Astrocyte of the spinal cord (primary cell): Measurements from ENCODE around the gene MARCHF9.

Experiments
- DNase-seq: peaks from one replicate; pipeline ENCODE4 v3.0.0; 2011; ENCODE audit warnings: low read depth, low spot score
- H3K4me3 ChIP-seq: 2 replicates; pipeline ENCODE4 v1.5.1; 2011; ENCODE audit warnings: low read depth, mild to moderate bottlenecking, low read length, moderate library complexity
- CTCF ChIP-seq: IDR thresholded peaks from 2 replicates; pipeline ENCODE4 v1.5.1; 2012; ENCODE audit warnings: low read depth, mild to moderate bottlenecking, low read length, inconsistent platforms
- in situ Hi-C: cut with HindIII; loops from 2 replicates; pipeline ENCODE4 v1.10.0; 2017; ENCODE audit warnings: low sequenced_read_pairs

MARCHF9 gene

DNA sequence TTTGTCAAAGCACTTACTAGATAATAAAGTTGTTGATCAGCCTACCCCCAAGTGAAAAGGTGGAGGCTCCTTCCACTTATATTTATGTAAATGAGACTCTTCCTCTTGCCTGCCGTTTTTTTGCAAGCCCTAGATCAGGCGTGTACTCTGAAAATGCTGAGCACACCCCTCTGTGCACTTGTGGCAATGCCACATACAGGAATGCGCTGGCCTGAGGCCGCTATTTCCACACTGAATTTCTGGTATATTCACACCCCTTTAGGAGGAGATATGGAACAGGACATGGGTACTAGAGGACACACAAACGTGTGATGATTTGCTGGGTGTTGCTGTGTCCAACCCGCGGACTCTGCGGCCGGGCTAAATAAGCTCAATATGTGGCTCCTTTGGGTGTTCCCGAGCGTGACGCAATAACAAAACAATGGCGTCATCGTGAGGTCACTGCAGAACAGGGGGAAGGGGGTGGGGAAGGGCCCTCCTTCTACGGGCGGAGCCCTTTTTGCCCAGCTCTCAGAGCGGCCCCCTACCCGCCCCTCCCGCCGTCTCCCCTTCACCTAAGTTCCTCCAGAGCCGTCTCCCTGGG, 10.6 kb upstream of the MARCHF9 start:
- in situ Hi-C loops, result no loop called here
- no peak for TF ChIP-seq CTCF
- H3K4me3 ChIP-seq, result peak overlapping the region; percentile 95
- no peak for DNase-seq

DNA sequence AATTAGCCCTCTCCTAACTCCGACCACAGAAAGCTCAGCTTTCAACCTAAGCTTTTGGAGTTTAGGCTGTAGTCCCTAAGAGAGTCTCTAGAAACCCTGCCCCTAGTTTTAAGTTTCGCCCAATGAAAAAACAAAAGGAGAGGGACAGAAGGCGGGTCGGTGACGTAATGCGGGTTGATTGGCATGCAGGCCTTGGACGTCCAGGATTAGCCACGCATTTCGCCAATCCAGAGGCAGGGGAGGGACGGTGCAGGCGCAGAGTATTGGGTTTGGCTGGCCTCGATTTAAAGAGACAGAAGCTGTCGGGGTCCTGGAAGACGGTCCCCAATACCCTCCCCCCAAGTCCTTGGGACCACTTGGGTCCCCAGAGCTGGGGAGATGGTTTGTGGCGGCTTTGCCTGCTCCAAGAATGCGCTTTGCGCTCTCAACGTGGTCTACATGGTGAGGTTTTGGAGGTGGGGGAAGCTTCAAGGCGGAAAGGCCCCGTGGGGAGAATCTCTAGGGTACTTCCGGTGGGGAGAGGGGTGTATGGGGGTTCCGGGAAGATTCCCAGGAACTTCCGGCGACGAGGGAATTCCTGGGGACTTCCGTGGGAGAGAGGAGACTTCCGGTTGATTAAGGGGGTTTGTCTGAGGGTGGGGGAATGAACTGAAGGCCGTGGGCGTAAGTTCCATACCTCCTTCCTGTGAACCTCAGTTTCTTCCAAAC, 10.0 kb upstream of the MARCHF9 start, which contains the start of gene TSPAN31:
TSPAN31 (plus strand) TSS at position 263 of the 708 bp plus-strand sequence; CDS start at position 379, 116 bp downstream.
- H3K4me3 ChIP-seq, result peak within 1 kb of the TSS; percentile 95
- peak; percentile 98 for DNase-seq
- no peak for TF ChIP-seq CTCF
- in situ Hi-C loops, result no loop called here

GRCh38 chr12:57745485-57745881, 9.4 kb upstream of the MARCHF9 start:
- no peak for DNase-seq
- H3K4me3 ChIP-seq, result peak overlapping the region; percentile 95
- TF ChIP-seq CTCF, result no peak
- in situ Hi-C loops, result no loop called here

- TF ChIP-seq CTCF, result no peak
- no peak for DNase-seq
- in situ Hi-C loops, result no loop called here
- peak overlapping the region; percentile 95 for H3K4me3 ChIP-seq
Observed at GRCh38 chr12:57746025-57746424, 8.9 kb upstream of the MARCHF9 start.

DNA sequence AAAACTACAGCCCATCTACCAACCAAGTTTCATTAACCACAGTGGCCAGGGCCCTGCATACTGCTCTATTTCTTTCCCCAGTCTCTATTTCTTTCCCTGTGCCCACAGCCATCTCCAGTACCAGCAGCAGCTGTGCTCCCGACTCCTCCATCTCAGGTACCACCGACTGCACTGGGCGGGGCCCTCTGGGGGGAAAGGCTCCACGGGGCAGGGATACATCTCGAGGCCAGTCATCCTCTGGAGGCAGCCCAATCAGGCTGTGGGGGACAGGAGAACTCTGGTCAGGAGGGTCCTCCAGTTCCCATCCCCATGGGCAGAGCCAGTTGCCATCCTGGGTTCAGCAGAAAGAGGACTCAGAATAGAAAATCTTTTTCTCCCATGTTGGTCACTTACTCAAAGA, 5.8 kb upstream of the MARCHF9 start:
- in situ Hi-C loops, result no loop called here
- no peak overlapping the region for H3K4me3 ChIP-seq
- TF ChIP-seq CTCF, result no peak
- DNase-seq, result no peak

DNA sequence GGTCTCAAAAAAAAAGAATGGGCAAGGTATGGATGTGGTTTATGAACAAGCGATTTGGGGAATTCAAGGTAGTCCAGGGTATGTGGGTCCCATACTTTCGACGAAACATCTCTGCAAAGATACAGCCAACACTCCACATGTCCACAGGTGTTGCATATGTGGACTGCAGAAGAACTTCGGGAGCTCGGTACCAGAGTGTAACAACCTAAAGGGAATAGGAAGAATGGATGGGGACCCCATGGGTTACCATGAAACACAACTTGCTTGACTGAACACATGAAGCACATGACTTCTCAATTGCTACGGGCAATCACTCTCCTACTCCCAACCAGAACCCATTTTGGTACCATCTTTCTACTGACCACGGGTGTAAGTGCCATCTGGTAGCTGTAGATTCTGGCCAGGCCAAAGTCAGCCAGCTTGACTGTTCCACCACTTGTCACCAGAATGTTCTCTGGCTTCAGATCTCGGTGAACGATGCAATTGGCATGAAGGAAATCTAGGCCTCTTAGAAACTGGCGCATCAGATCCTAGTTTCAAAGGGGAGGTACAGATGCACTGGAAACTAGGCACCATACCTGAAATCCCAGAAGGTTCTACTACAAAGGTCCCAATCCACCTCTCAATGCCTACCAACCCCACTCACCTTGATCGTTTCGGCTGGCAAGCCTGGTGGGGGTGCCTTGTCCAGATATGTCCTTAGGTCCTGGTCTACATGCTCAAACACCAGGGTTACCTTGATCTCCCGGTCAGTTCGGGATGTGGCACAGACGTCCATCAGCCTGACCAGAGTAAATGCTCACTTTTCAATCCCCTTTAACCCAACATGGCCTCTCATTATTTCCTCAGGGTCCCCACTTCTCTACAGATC, 4.1 kb upstream of the MARCHF9 start:
- peak overlapping the region; percentile 94 for H3K4me3 ChIP-seq
- in situ Hi-C loops, result no loop called here
- no peak for DNase-seq
- no peak for TF ChIP-seq CTCF
